PC-3 (cell line): ENCODE measurements around the gene KCNK3.

Source experiments
- EZH2 ChIP-seq: fragments of 300-600 bp; sonication (generic); IDR thresholded peaks from one replicate; pipeline ENCODE4 v1.6.1; 2017; ENCODE audit warnings: antibody characterized with exemption, mild to moderate bottlenecking, low read length; ENCODE audit not compliant: unreplicated experiment
- EZH2phosphoT487 ChIP-seq: fragments of 300-600 bp; sonication (generic); IDR thresholded peaks from 2 replicates; pipeline ENCODE4 v1.6.1; 2018; ENCODE audit warnings: mild to moderate bottlenecking, antibody characterized with exemption, low read length, borderline replicate concordance
- TF ChIP-seq, protein P1 (sequence below): fragments of 300-600 bp; sonication (generic); conservative IDR thresholded peaks from 2 replicates; pipeline ENCODE4 v1.5.1; 2017; ENCODE audit warnings: antibody characterized with exemption, low read depth, mild to moderate bottlenecking, low read length

DNA sequence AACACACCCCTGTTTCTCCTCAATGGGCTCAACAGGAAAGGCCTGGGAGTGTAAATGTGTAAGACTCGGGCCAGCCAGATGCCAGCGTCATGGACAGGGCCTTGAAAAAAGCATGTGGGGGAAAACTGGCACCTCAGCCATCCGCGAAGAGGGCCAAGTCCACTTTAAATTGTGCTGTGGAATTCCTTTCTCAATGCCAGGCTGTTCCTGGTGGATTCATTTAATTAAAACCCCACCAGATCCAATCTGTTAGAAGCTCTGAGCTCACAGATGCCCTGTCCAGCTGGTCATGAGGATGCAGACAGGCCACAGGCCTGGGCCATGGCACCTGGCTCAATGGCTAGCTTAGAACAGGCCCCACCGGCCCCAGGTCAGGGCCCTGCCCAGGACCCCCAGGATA is 24.8 kb downstream of the KCNK3 start:
- TF ChIP-seq, protein P1, sequence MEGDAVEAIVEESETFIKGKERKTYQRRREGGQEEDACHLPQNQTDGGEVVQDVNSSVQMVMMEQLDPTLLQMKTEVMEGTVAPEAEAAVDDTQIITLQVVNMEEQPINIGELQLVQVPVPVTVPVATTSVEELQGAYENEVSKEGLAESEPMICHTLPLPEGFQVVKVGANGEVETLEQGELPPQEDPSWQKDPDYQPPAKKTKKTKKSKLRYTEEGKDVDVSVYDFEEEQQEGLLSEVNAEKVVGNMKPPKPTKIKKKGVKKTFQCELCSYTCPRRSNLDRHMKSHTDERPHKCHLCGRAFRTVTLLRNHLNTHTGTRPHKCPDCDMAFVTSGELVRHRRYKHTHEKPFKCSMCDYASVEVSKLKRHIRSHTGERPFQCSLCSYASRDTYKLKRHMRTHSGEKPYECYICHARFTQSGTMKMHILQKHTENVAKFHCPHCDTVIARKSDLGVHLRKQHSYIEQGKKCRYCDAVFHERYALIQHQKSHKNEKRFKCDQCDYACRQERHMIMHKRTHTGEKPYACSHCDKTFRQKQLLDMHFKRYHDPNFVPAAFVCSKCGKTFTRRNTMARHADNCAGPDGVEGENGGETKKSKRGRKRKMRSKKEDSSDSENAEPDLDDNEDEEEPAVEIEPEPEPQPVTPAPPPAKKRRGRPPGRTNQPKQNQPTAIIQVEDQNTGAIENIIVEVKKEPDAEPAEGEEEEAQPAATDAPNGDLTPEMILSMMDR: no peak
- TF ChIP-seq EZH2phosphoT487 (no peak), EZH2 (no peak)
